Natural killer cell (primary cell): ENCODE measurements around the gene DLG3. TPM values are rescaled to one million over a fixed set of nuclear protein-coding genes. Genes with fewer than 3 reads are reported as not detected.

Experiments used
- ATAC-seq, 3 donors: fragments of 150-1000 bp in 2 of 3; fragments of 200-7000 bp in 1 of 3; cut with Tn5 transposase; 1 replicate in 1 of 3; 2 replicates in 2 of 3; pipeline ENCODE4 v1.10.0; 2021; ENCODE audit warnings: mild to moderate bottlenecking in 2 of 3, moderate library complexity in 2 of 3
- DNase-seq, 2 donors: peaks; one replicate each; pipeline versions ENCODE4 v3.0.0 to v3.0.0-alpha.2; 2013 to 2021; ENCODE audit warnings: mixed read lengths in 1 of 2
- H3K27ac ChIP-seq: one replicate; pipeline ENCODE4 v1.5.1; 2013; ENCODE audit warnings: mild to moderate bottlenecking, low read length
- H3K27me3 ChIP-seq: one replicate; pipeline ENCODE4 v1.6.1; 2013; ENCODE audit warnings: low read length; ENCODE audit not compliant: control insufficient read depth, insufficient read depth
- H3K36me3 ChIP-seq: one replicate; pipeline ENCODE4 v1.6.1; 2013; ENCODE audit warnings: low read length; ENCODE audit not compliant: control insufficient read depth, insufficient read depth
- H3K4me1 ChIP-seq: one replicate; pipeline ENCODE4 v1.6.1; 2013; ENCODE audit warnings: low read length; ENCODE audit not compliant: control insufficient read depth, insufficient read depth
- H3K4me3 ChIP-seq: one replicate; pipeline ENCODE4 v1.5.1; 2013; ENCODE audit warnings: low read length
- H3K9me3 ChIP-seq: one replicate; pipeline ENCODE4 v1.6.1; 2013; ENCODE audit warnings: low read length; ENCODE audit not compliant: control insufficient read depth, insufficient read depth
- H3K27ac Mint-ChIP-seq, 2 donors: one replicate each; pipeline ENCODE4 v1.8.0; 2022; ENCODE audit warnings: mild to moderate bottlenecking in 2 of 2, mixed read lengths in 2 of 2, moderate library complexity in 1 of 2
- H3K27me3 Mint-ChIP-seq, 2 donors: one replicate each; pipeline ENCODE4 v1.8.0; 2022; ENCODE audit warnings: low read depth in 2 of 2, mixed read lengths in 2 of 2
- H3K36me3 Mint-ChIP-seq: one replicate; pipeline ENCODE4 v1.8.0; 2022; ENCODE audit warnings: mixed read lengths
- H3K4me1 Mint-ChIP-seq, 2 donors: one replicate each; pipeline ENCODE4 v1.8.0; 2022; ENCODE audit warnings: mixed read lengths in 2 of 2
- H3K4me3 Mint-ChIP-seq: one replicate; pipeline ENCODE4 v1.8.0; 2022; ENCODE audit warnings: mild to moderate bottlenecking, moderate library complexity, mixed read lengths
- H3K9me3 Mint-ChIP-seq, 2 donors: one replicate each; pipeline ENCODE4 v1.8.0; 2022; ENCODE audit warnings: mixed read lengths in 2 of 2
- CTCF ChIP-seq: fragments of 200-600 bp; IDR thresholded peaks from one replicate; pipeline ENCODE4 v1.8.0; 2022; ENCODE audit warnings: antibody characterized with exemption
- WGBS: methylation state at CpG from one replicate; pipeline ENCODE4 v1.1.7; 2013; ENCODE audit warnings: missing lambda C conversion rate; ENCODE audit not compliant: insufficient coverage; 5-methylcytosine and 5-hydroxymethylcytosine counted together
- intact Hi-C: fragments of 100-400 bp; cut with micrococcal nuclease; formaldehyde crosslinking; loops from one replicate; pipeline ENCODE4 v1.14.2; 2022
- total RNA-seq, 4 donors: library from RNA; stranded (reverse); fragments of 120-200 nt in 1 of 4; gene quantifications; one replicate each; pipeline versions ENCODE4 v1.2.3 to v1.2.4, GENCODE V29; 2013 to 2022

Gene DLG3
- total RNA-seq, 3 donors from 2014 or later (not counting 1 experiment from before 2014, with no cell fraction given), result 13.6 to 17.6 (median 15.9) TPM

GRCh38 chrX:70434914-70435586, 9.6 kb upstream of the DLG3 start:
- no peaks in the 10 kb centered on the region for H3K36me3 Mint-ChIP-seq
- peaks cover 24 to 39% of the 10 kb centered on the region in 2 donors for H3K4me1 Mint-ChIP-seq
- H3K27me3 Mint-ChIP-seq, result peaks cover 0 to 3% of the 10 kb centered on the region in 2 donors
- H3K36me3 ChIP-seq, result no peaks in the 10 kb centered on the region
- peak in 1 of 2 donors; percentile 38 for DNase-seq
- H3K27ac Mint-ChIP-seq, result peak overlapping the region; percentile 81 to 95
- H3K9me3 Mint-ChIP-seq, result no peaks in the 10 kb centered on the region
- peaks cover 32% of the 10 kb centered on the region for H3K4me1 ChIP-seq
- peak; percentile 13 to 48 (median 23) for ATAC-seq
- no peaks in the 10 kb centered on the region for H3K9me3 ChIP-seq
- TF ChIP-seq CTCF, result no peak
- peak overlapping the region; percentile 35 for H3K27ac ChIP-seq
- WGBS, result 14% methylated on average over 16 of the region's 17 CpGs
- intact Hi-C loops, result loop anchor here (2.0 to 5.0 kb wide), 3 partner anchors 144 to 303 kb away; partner anchors contain the start of genes IGBP1 and KIF4A
- peak overlapping the region; percentile 96 for H3K4me3 ChIP-seq
- H3K4me3 Mint-ChIP-seq, result peak overlapping the region; percentile 83
- H3K27me3 ChIP-seq, result no peaks in the 10 kb centered on the region

GRCh38 chrX:70436343-70436742, 8.3 kb upstream of the DLG3 start:
- Histone ChIP-seq H3K9me3 (no peaks in the 10 kb centered on the region), H3K27ac (no peak overlapping the region), H3K4me3 (no peak overlapping the region), H3K4me1 (peaks cover 32% of the 10 kb centered on the region), H3K27me3 (no peaks in the 10 kb centered on the region), H3K36me3 (no peaks in the 10 kb centered on the region)
- Mint-ChIP-seq H3K4me3 (peak overlapping the region; percentile 45), H3K36me3 (no peaks in the 10 kb centered on the region), H3K27ac (peak overlapping the region in 1 of 2 donors; percentile 59), H3K9me3 (no peaks in the 10 kb centered on the region), H3K27me3 (peaks cover 6 to 15% of the 10 kb centered on the region in 2 donors), H3K4me1 (peaks cover 24 to 39% of the 10 kb centered on the region in 2 donors)
- intact Hi-C loops, result no loop called here
- ATAC-seq (no peak), DNase-seq (peak in 1 of 2 donors; percentile 46)
- no peak for TF ChIP-seq CTCF
- 42% methylated on average over 16 of the region's 16 CpGs for WGBS

- H3K9me3 ChIP-seq, result no peaks in the 10 kb centered on the region
- TF ChIP-seq CTCF, result no peak
- peaks cover 24 to 39% of the 10 kb centered on the region in 2 donors for H3K4me1 Mint-ChIP-seq
Observed at GRCh38 chrX:70437011-70437410, 7.6 kb upstream of the DLG3 start.

More at GRCh38 chrX:70437011-70437410, 7.6 kb upstream of the DLG3 start:
- no peak for ATAC-seq
- Mint-ChIP-seq H3K27me3 (peaks cover 11 to 19% of the 10 kb centered on the region in 2 donors), H3K4me3 (no peak overlapping the region), H3K9me3 (no peaks in the 10 kb centered on the region), H3K27ac (peak overlapping the region in 1 of 2 donors; percentile 59), H3K36me3 (no peaks in the 10 kb centered on the region)
- H3K4me3 ChIP-seq, result no peak overlapping the region
- H3K4me1 ChIP-seq, result peaks cover 32% of the 10 kb centered on the region
- WGBS, result 64% methylated on average over 2 of the region's 2 CpGs
- no peaks in the 10 kb centered on the region for H3K27me3 ChIP-seq
- no peaks in the 10 kb centered on the region for H3K36me3 ChIP-seq
- intact Hi-C loops, result no loop called here
- no peak for DNase-seq
- H3K27ac ChIP-seq, result no peak overlapping the region
